Activated CD4-positive, alpha-beta T cell treated with anti-CD3 and anti-CD28 coated beads, Interleukin-2, amount 50 U/mL, for 48 hours (primary cell): Measurements from ENCODE around the gene CCDC201.

Experiments
- DNase-seq, 2 experiments: peaks; one replicate each; pipeline ENCODE4 v3.0.0-alpha.2; 2020

CCDC201 gene

GRCh38 chr7:45892407-45893035, 19.6 kb upstream of the CCDC201 start:
- DNase-seq: no peak

- DNase-seq: no peak
Measured at GRCh38 chr7:45891462-45892402, 18.9 kb upstream of the CCDC201 start.

DNA sequence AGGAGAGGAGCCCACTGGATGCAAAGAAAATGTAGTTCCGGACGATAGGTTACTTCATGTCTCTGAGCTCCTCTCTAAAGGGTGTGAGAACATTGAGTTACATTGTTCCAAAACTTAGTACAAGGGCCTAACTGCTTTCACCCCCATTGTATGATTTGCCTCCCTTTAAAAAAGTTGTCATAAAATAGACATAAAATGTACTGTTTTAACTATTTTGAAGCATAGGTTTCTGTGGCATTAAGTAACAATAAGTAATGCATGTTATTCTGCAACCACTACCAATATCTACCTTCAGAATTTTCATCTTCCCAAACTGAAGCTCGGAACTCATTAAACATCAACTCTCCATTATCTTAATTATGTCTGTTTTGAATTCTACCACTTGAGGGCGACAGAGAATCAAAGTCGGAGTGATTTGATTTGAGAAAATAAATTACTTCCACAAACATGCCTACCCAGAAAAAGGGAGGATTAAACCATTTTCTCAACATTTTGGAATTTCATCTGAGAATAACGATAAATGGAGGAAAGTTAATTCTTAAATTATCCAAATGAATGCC, 18.1 kb upstream of the CCDC201 start:
- no peak for DNase-seq

- DNase-seq: no peak
Measured at GRCh38 chr7:45890125-45890901, 17.4 kb upstream of the CCDC201 start.

- no peak for DNase-seq
Measured at GRCh38 chr7:45889367-45890067, 16.6 kb upstream of the CCDC201 start.

DNA sequence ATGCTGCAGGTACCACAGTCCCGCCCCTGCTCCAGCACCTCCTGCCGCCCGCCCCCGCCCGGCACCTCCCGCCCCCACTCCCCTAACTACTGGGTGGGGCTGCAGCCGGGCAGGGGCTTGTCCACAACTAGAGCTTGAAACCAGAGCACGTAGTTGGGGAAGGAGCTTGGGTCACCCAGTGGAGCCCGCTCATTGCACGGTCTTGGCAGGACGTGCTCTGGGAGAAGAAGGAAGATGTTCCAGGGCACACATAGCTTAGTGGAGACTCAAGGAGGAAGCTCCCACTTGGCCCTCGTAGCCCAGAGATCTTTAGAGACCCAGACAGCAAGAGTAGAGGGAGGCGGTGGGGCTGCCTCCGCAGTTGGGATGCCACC, 16.1 kb upstream of the CCDC201 start:
- DNase-seq: no peak

DNA sequence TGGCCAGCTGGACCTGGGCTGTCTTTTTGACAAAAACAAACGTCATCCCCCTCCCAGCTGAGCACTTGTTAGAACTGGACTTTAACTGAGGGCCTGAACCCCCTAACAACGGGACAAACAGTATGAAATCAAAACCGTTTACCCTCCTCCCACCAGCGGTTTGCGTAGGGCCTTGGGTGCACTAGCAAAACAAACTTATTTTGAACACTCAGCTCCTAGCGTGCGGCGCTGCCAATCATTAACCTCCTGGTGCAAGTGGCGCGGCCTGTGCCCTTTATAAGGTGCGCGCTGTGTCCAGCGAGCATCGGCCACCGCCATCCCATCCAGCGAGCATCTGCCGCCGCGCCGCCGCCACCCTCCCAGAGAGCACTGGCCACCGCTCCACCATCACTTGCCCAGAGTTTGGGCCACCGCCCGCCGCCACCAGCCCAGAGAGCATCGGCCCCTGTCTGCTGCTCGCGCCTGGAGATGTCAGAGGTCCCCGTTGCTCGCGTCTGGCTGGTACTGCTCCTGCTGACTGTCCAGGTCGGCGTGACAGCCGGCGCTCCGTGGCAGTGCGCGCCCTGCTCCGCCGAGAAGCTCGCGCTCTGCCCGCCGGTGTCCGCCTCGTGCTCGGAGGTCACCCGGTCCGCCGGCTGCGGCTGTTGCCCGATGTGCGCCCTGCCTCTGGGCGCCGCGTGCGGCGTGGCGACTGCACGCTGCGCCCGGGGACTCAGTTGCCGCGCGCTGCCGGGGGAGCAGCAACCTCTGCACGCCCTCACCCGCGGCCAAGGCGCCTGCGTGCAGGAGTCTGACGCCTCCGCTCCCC, 15.5 kb upstream of the CCDC201 start, which contains the start of gene IGFBP1:
Gene IGFBP1 (plus strand): TSS at position 304 of the 808 bp plus-strand sequence. CDS start 165 bp downstream, at position 469.
- no peak for DNase-seq

DNA sequence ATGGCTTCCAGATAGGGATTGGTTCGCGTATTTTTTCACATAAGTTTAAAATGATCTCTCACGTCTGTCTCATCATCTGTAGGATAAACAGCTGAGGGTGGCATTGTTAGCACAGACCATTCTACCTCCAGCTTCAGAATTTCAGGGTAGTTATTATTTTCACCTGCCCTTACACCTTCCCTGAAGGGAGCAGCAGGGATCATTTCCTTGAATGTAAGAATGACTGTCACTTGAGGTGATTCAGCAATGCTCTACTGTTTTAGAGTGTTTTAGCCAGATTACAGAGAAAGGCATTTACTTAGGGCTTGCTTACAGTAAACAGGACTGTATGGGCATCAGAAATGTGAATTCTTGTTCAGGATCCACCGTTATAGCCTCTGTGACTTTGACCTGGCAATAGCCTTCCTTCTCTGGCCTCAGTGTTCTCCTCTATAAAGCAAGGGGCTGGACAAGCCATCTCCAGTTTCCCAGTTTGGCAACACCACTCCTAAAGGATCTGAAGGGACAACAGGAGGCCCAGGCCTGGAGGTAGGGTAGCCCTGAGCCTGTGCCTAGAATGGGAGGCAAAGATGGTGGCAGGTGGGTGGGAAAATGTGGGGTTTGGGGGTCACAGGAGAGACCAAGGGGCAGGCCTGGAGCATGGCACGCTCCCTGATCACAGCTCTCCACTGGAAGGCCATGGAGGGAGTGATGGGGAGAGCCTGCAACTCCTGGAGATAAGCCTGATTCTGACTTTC, 14.2 kb upstream of the CCDC201 start:
- DNase-seq: no peak

GRCh38 chr7:45885264-45885882, 12.5 kb upstream of the CCDC201 start:
- DNase-seq: no peak

DNA sequence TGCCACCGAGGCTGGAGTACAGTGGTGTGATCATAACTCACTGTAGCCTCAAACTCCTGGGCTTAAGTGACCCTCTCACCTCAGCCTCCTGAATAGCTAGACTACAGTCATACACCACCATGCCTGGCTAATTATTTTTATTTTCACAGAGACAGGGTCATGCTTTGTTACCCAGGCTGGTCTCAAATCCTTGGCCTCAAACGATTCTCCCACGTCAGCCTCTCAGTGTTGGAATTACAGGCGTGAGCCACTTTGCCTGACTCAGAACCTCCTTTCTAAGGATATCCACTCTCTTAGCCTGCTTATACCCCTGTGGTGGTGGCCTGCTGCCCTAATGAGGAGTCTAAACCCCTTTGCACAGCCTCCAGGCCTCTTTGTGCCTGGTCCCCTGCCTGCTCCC, 11.3 kb upstream of the CCDC201 start:
- no peak for DNase-seq

GRCh38 chr7:45882465-45882810, 9.6 kb upstream of the CCDC201 start:
- DNase-seq: no peak

DNA sequence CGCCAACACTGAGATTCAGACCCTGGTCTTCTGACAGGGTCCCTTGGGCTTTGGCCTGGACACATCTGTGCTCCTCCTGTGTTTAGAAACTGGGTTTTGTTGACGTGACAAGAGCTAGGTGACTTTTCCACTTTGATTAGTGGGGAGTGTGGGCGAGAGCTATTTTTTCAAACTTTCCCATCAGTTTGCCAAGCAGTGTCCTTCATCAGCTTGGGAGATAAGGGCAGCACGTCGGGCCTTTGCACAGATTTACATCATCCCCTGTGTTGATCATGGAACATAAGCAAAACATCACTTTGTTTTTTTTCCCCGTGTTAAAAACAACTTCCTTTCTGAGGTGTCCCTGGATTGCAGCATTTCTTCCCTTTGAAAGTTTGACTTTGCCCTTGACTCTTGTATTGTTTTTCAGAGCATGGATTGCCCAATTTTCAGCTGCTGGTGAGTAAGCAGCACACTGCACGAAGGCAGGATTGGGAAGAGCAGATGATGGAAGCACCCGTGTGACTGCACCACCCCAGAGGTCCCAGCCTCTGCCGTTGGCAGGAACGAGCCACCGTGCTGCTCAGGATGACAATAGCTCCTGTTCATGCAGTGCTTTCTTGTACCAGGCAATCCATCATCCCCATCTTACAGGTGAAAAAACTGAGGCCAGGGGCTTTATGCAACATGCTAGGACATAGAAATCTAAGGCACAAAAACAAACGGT, 9.0 kb upstream of the CCDC201 start:
- DNase-seq: no peak

DNA sequence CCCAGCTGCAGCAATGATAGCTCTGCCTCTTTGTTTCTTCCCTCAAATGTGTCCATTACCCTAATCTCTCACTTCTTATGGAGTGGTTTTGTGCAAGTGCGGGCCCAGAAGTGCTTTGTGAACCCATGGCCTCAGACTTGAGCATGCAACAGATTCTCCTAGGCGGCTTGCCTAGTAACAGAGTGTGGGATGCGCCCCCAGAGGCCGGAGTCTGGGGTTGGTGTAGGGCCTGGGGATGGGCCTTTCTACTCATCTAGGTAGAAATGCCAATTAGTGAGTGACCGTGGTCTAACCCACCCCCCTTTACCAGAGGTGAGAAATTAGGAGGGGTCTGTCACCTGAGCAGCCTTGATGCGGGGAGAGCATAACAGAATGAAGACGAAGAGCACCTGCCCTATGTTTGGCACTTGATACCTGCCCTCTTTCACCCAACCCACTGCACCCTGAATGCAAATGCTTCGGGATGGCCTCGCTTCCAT, 8.4 kb upstream of the CCDC201 start:
- DNase-seq: no peak

DNA sequence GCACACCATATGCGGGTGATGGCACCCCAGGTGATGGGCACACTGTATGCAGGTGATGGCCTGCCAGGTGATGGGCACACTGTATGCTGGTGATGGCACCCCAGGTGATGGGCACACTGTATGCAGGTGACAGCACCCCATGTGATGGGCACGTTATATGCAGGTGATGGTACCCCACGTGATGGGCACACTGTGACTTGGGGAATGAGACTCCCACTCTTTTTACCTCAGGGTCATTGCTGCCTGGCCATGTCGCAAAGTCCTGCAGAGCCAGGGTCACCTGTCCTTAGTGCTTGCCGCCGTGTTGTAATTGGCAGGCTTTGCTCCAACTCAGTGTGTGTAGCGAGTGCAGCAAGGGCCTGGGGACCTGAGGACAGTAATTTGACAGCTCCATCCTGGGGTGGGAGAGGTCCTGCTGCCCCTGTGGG, 7.6 kb upstream of the CCDC201 start:
- no peak for DNase-seq

DNA sequence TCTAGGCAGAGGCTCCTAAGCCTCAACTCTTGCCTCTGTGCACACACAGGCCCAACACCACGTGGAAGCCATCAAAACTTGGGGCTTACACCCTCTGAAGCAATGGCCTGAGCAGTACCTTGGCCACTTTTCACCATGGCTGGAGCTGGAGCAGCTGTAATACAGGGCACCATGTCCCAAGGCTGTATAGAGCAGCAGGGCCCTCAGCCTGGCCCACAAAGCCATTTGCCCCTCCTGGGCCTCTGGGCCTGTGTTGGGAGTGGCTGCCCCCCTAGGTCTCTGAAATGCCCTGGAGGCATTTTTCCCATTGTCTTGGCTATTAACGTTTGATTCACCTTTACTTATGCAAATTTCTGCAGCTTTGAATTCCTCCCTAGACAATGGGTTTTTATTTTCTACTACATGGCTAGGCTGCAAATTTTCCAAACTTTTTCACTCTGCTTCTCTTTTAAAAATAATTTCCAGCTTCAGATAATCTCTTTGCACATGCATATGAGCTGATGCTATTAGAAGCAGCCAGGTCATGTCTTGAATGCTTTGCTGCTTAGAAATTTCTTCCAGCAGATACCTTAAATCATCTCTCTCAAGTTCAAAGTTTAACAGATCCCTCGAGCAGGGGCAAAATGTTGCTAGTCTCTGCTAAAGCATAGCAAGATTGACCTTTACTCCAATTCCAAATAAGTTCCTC, 5.7 kb upstream of the CCDC201 start:
- DNase-seq: no peak

DNA sequence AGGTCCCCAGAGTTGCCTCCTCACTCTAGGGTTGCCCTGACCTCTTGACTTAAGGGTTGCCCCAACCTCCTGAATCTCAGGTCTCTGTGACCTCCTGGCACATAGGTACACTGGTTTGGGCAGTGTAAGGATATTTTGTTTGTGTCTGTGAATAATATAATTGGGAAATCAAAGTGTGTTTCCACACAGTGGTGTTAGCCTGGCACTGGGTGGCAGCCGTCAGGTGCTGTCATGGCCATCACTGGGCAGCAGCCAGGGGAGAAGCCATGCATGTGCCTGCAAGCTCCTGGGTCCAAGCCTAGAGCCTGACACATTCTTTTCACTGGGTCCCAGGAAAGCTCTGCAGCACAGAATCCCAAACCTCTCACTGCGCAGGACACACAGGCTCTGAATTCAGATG, 3.6 kb upstream of the CCDC201 start:
- no peak for DNase-seq

DNA sequence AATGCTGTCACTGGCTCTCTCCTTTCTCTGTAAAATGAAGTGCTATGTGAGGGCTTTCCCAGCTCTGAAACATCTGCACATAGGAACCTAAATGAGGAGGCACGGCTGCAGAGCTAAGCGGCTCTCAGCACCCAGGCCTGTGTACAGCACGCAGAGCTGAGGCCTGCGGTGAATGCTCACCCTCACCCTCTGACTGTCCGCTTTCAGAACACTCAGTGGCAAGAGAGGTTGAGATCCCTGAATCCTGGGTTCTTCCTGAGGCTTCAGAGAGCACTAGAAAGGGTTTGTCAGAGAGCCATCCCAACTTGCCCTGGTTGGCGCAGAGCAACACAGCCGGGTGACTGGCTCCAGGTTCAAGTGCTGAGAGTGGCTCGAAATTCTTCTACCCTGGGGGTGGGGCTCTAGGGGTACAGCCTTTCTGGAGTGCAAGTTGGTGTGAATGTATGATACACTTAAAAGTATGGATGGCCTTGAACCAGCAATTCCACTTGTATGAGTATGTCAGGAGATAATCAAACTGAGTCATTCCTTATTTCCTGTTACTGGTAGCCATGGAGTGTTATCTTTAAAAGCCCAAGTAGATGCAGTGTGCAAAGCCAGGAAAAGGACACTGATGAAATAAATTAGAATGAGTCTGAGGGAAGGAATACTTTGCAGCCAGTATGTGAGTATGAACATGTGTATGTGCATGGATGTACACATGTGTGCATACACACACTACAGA, 1.7 kb upstream of the CCDC201 start:
- DNase-seq: no peak

DNA sequence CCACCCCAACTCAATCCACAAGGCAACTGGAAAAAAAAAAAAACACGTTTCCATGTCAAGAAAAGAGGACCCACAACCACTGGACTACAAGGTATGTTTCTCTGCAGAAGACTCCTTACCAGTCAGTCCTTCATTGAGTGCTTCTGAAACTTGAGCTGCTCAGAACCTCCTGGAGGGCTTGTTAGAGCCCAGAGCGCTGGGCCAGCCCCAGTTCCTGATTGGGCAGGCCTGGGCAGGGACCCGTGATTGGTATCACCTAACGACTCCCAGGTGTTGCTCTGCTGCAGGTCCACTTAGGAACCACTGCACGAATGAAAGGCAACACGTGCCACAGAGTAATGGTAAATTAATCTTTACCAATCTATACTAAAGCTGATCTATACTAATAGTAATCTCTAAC, 473 bp upstream of the CCDC201 start:
- DNase-seq: no peak
